HUES64 (cell line): ENCODE data around the gene HNRNPA1.

Experiments
- H3K27ac ChIP-seq: 2 replicates; pipeline ENCODE4 v1.7.0; 2013; ENCODE audit warnings: low read depth, low read length, inconsistent platforms
- H3K27me3 ChIP-seq: 2 replicates; pipeline ENCODE4 v1.6.1; 2013; ENCODE audit warnings: mild to moderate bottlenecking, low read length; ENCODE audit not compliant: insufficient read depth
- H3K36me3 ChIP-seq: 2 replicates; pipeline ENCODE4 v1.6.1; 2013; ENCODE audit warnings: mild to moderate bottlenecking, low read length; ENCODE audit not compliant: insufficient read depth
- H3K4me1 ChIP-seq: 2 replicates; pipeline ENCODE4 v1.6.1; 2013; ENCODE audit warnings: mild to moderate bottlenecking, low read length, moderate library complexity; ENCODE audit not compliant: insufficient read depth
- H3K4me3 ChIP-seq: 2 replicates; pipeline ENCODE4 v1.5.1; 2013; ENCODE audit warnings: mild to moderate bottlenecking, low read length, moderate library complexity
- H3K9ac ChIP-seq: 2 replicates; pipeline ENCODE4 v1.6.1; 2013; ENCODE audit warnings: mild to moderate bottlenecking, low read depth, low read length
- H3K9me3 ChIP-seq: 2 replicates; pipeline ENCODE4 v1.6.1; 2013; ENCODE audit warnings: low read depth, low read length; ENCODE audit not compliant: insufficient read depth
- WGBS: fragments of 150-250, 120-280 bp; methylation state at CpG from one replicate; pipeline ENCODE4 v1.1.7; 2013; ENCODE audit warnings: missing lambda C conversion rate; 5-methylcytosine and 5-hydroxymethylcytosine counted together

HNRNPA1 gene

GRCh38 chr12:54287261-54288157 is 7.0 kb downstream of the HNRNPA1 start:
- Histone ChIP-seq H3K4me3 (no peak overlapping the region), H3K9me3 (no peaks in the 10 kb centered on the region), H3K9ac (no peak overlapping the region), H3K27me3 (no peaks in the 10 kb centered on the region), H3K4me1 (peaks cover 16% of the 10 kb centered on the region; the same call in 1 of the 2 replicates), H3K36me3 (peaks cover 57% of the 10 kb centered on the region), H3K27ac (peak overlapping the region; percentile 23; the same call in 1 of the 2 replicates)
- WGBS = 83% methylated on average over 8 of the region's 8 CpGs

GRCh38 chr12:54292083-54292930 is 11.8 kb downstream of the HNRNPA1 start:
- WGBS = 96% methylated on average over 30 of the region's 30 CpGs
- no peak overlapping the region for H3K9ac ChIP-seq
- H3K4me1 ChIP-seq = no peaks in the 10 kb centered on the region
- no peaks in the 10 kb centered on the region for H3K27me3 ChIP-seq
- H3K27ac ChIP-seq = no peak overlapping the region
- H3K36me3 ChIP-seq = peaks cover 9% of the 10 kb centered on the region
- H3K9me3 ChIP-seq = no peaks in the 10 kb centered on the region
- no peak overlapping the region for H3K4me3 ChIP-seq

GRCh38 chr12:54292931-54293241 is 12.4 kb downstream of the HNRNPA1 start:
- Histone ChIP-seq H3K9ac (no peak overlapping the region), H3K27ac (no peak overlapping the region), H3K4me3 (no peak overlapping the region), H3K4me1 (no peaks in the 10 kb centered on the region), H3K27me3 (no peaks in the 10 kb centered on the region), H3K9me3 (no peaks in the 10 kb centered on the region), H3K36me3 (peaks cover 4% of the 10 kb centered on the region)
- 95% methylated on average over 7 of the region's 7 CpGs for WGBS

GRCh38 chr12:54294152-54294952 is 13.8 kb downstream of the HNRNPA1 start:
- Histone ChIP-seq H3K27me3 (no peaks in the 10 kb centered on the region; the same call in 1 of the 2 replicates), H3K36me3 (no peaks in the 10 kb centered on the region), H3K9ac (no peak overlapping the region), H3K4me3 (no peak overlapping the region), H3K27ac (no peak overlapping the region), H3K9me3 (no peaks in the 10 kb centered on the region), H3K4me1 (peaks cover 2% of the 10 kb centered on the region)
- 76% methylated on average over 9 of the region's 9 CpGs for WGBS

GRCh38 chr12:54294953-54295566 is 14.5 kb downstream of the HNRNPA1 start:
- Histone ChIP-seq H3K4me3 (no peak overlapping the region), H3K27me3 (no peaks in the 10 kb centered on the region; the same call in 1 of the 2 replicates), H3K4me1 (peaks cover 10% of the 10 kb centered on the region), H3K36me3 (no peaks in the 10 kb centered on the region), H3K9me3 (no peaks in the 10 kb centered on the region), H3K9ac (no peak overlapping the region), H3K27ac (no peak overlapping the region)
- 84% methylated on average over 9 of the region's 9 CpGs for WGBS

- Histone ChIP-seq H3K9ac (no peak overlapping the region), H3K27ac (no peak overlapping the region), H3K4me3 (no peak overlapping the region), H3K27me3 (no peaks in the 10 kb centered on the region; the same call in 1 of the 2 replicates), H3K4me1 (peaks cover 19% of the 10 kb centered on the region), H3K9me3 (no peaks in the 10 kb centered on the region), H3K36me3 (no peaks in the 10 kb centered on the region)
- 90% methylated on average over 5 of the region's 5 CpGs for WGBS
Observed at GRCh38 chr12:54296393-54297099, 16.0 kb downstream of the HNRNPA1 start.

GRCh38 chr12:54298904-54299303 is 18.4 kb downstream of the HNRNPA1 start:
- no peaks in the 10 kb centered on the region; the same call in 1 of the 2 replicates for H3K27me3 ChIP-seq
- H3K4me1 ChIP-seq = peaks cover 35% of the 10 kb centered on the region
- H3K9ac ChIP-seq = no peak overlapping the region
- H3K27ac ChIP-seq = no peak overlapping the region
- no peaks in the 10 kb centered on the region for H3K9me3 ChIP-seq
- H3K36me3 ChIP-seq = no peaks in the 10 kb centered on the region
- 93% methylated on average over 5 of the region's 5 CpGs for WGBS
- no peak overlapping the region for H3K4me3 ChIP-seq

- Histone ChIP-seq H3K27ac (no peak overlapping the region), H3K4me3 (peak overlapping the region; percentile 54), H3K27me3 (no peaks in the 10 kb centered on the region; the same call in 1 of the 2 replicates), H3K36me3 (no peaks in the 10 kb centered on the region), H3K9me3 (no peaks in the 10 kb centered on the region), H3K4me1 (peaks cover 43% of the 10 kb centered on the region), H3K9ac (no peak overlapping the region)
- 64% methylated on average over 8 of the region's 8 CpGs for WGBS
Observed at GRCh38 chr12:54299515-54300224, 19.1 kb downstream of the HNRNPA1 start.

GRCh38 chr12:54300225-54300731 is 19.8 kb downstream of the HNRNPA1 start:
- Histone ChIP-seq H3K9me3 (no peaks in the 10 kb centered on the region), H3K9ac (no peak overlapping the region), H3K27me3 (no peaks in the 10 kb centered on the region; the same call in 1 of the 2 replicates), H3K4me1 (peaks cover 44% of the 10 kb centered on the region), H3K36me3 (no peaks in the 10 kb centered on the region), H3K4me3 (peak overlapping the region; percentile 54), H3K27ac (peak overlapping the region; percentile 94)
- 50% methylated on average over 2 of the region's 3 CpGs for WGBS
